ENCODE data around the gene DNAJC30. TPM values are rescaled to one million over a fixed set of nuclear protein-coding genes. Genes with fewer than 3 reads are reported as not detected.

DNAJC30 gene
- total RNA-seq, 3 donors from 2014 or later: 8.7 to 10.5 (median 10.2) TPM

DNA sequence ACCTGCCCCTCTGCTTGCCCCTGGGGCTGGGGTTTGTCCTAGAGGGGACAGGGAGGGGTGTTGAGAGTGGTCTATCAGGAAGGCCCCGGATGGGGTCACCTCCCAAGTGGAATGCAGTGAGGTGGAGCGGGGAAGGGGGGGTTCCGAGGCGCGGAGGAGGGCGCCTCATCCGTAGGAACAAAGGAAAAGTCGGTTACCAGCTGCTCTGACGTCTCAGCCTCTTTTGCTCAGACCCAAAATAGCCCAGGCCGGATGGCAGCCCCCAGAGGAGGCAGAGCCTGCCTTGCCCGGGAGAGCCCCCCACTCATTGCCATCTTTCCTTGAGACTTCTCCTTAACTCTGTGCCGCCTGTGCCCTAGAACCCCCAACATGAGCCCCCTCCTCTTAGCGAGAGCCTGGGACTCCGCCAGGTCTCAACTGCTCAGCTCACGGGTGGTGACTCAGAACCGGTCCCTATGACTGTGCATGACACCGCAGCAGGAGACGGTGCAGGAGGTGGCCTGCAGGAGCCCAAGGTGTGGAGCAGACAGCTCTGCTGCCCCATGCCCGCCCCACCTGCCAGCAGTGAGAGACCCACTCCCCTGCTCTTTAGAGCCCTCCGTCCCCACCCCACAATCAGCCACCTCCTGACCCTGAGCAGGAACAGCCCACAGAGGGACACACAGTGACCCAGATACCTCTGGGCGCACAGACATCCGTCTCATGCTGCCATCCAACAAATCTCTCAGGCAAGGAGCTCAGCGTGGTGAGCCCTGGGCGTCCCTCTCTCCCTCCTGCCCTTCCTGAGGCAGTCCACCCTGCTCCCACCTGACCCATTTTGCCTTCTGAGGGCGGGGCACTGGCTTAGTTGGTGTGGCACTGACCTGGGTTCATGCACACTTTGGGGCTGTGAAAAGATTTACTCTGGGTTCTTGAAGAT lies 23.1 kb upstream of the DNAJC30 start:
- TF ChIP-seq, protein P1, sequence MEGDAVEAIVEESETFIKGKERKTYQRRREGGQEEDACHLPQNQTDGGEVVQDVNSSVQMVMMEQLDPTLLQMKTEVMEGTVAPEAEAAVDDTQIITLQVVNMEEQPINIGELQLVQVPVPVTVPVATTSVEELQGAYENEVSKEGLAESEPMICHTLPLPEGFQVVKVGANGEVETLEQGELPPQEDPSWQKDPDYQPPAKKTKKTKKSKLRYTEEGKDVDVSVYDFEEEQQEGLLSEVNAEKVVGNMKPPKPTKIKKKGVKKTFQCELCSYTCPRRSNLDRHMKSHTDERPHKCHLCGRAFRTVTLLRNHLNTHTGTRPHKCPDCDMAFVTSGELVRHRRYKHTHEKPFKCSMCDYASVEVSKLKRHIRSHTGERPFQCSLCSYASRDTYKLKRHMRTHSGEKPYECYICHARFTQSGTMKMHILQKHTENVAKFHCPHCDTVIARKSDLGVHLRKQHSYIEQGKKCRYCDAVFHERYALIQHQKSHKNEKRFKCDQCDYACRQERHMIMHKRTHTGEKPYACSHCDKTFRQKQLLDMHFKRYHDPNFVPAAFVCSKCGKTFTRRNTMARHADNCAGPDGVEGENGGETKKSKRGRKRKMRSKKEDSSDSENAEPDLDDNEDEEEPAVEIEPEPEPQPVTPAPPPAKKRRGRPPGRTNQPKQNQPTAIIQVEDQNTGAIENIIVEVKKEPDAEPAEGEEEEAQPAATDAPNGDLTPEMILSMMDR (IDR thresholded peaks at IDR 0.05): no peak
- DNase-seq (no peak), ATAC-seq (no peak)
- Histone ChIP-seq H3K36me3 (ENCODE audit: low read depth) (no peaks in the 10 kb centered on the region), H3K4me3 (no peak overlapping the region), H3K9me3 (no peaks in the 10 kb centered on the region), H3K4me1 (ENCODE audit: low read depth) (no peaks in the 10 kb centered on the region)
- intact Hi-C loops (cut with DNase I, micrococcal nuclease): no loop called here

DNA sequence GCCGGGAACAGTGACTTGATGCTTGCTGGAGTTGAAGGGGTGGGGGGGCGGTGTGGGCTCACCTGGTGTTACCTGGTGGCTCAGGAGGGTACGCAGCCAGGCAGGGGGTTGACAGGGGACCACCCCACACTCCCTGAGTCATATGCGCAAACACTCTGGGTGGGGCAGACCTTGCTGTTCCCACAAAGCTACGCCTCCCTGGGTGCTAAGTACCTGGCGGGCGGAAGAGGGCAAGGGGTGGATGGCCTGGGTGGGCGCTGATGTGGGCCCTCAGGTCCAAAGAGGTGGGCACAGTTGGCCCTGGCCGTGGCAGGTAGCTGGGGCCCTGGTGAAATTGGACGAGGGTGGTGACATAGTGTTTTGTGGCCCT lies 22.3 kb upstream of the DNAJC30 start:
- Histone ChIP-seq H3K36me3 (ENCODE audit: low read depth) (no peaks in the 10 kb centered on the region), H3K9me3 (no peaks in the 10 kb centered on the region), H3K4me3 (no peak overlapping the region), H3K4me1 (ENCODE audit: low read depth) (no peaks in the 10 kb centered on the region)
- ATAC-seq (no peak), DNase-seq (no peak)
- TF ChIP-seq, protein P1 (IDR thresholded peaks at IDR 0.05): no peak
- intact Hi-C loops (cut with DNase I, micrococcal nuclease): no loop called here

GRCh38 chr7:73704640-73705550 lies 21.6 kb upstream of the DNAJC30 start:
- intact Hi-C loops (cut with DNase I, micrococcal nuclease): no loop called here
- Histone ChIP-seq H3K9me3 (no peaks in the 10 kb centered on the region), H3K4me3 (no peak overlapping the region), H3K36me3 (ENCODE audit: low read depth) (no peaks in the 10 kb centered on the region), H3K4me1 (ENCODE audit: low read depth) (no peaks in the 10 kb centered on the region)
- TF ChIP-seq, protein P1 (IDR thresholded peaks at IDR 0.05): no peak
- ATAC-seq (no peak), DNase-seq (no peak)

- intact Hi-C loops (cut with DNase I, micrococcal nuclease): no loop called here
- Histone ChIP-seq H3K36me3 (ENCODE audit: low read depth) (no peaks in the 10 kb centered on the region), H3K9me3 (no peaks in the 10 kb centered on the region), H3K4me3 (no peak overlapping the region), H3K4me1 (ENCODE audit: low read depth) (no peaks in the 10 kb centered on the region)
- peak; percentile 72 to 82 (median 78) for DNase-seq
- TF ChIP-seq, protein P1 (IDR thresholded peaks at IDR 0.05): no peak
- ATAC-seq: peak; percentile 71
Measured at GRCh38 chr7:73703757-73704639, 20.7 kb upstream of the DNAJC30 start.

- TF ChIP-seq, protein P1 (IDR thresholded peaks at IDR 0.05): no peak
- H3K9me3 ChIP-seq: no peaks in the 10 kb centered on the region
- ATAC-seq: no peak
- DNase-seq: no peak
- H3K36me3 ChIP-seq (ENCODE audit: low read depth): no peaks in the 10 kb centered on the region
- intact Hi-C loops (cut with DNase I, micrococcal nuclease): no loop called here
- H3K4me1 ChIP-seq (ENCODE audit: low read depth): no peaks in the 10 kb centered on the region
- H3K4me3 ChIP-seq: no peak overlapping the region
Measured at GRCh38 chr7:73703225-73703624, 20.0 kb upstream of the DNAJC30 start.

Data from mucosa of descending colon (tissue), 3 donors.